ENCODE data around the gene PHLDA3.

GRCh38 chr1:201508809-201509208 lies 39.8 kb upstream of the PHLDA3 start:
- TF ChIP-seq, protein P1, sequence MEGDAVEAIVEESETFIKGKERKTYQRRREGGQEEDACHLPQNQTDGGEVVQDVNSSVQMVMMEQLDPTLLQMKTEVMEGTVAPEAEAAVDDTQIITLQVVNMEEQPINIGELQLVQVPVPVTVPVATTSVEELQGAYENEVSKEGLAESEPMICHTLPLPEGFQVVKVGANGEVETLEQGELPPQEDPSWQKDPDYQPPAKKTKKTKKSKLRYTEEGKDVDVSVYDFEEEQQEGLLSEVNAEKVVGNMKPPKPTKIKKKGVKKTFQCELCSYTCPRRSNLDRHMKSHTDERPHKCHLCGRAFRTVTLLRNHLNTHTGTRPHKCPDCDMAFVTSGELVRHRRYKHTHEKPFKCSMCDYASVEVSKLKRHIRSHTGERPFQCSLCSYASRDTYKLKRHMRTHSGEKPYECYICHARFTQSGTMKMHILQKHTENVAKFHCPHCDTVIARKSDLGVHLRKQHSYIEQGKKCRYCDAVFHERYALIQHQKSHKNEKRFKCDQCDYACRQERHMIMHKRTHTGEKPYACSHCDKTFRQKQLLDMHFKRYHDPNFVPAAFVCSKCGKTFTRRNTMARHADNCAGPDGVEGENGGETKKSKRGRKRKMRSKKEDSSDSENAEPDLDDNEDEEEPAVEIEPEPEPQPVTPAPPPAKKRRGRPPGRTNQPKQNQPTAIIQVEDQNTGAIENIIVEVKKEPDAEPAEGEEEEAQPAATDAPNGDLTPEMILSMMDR (IDR thresholded peaks at IDR 0.05; ENCODE audit: insufficient read depth, low read length), result no peak
- TF ChIP-seq POLR2AphosphoS5 (IDR thresholded peaks at IDR 0.05; ENCODE audit: low read depth) (no peak), REST (IDR thresholded peaks at IDR 0.05; ENCODE audit: insufficient replicate concordance, low read depth) (no peak)

Measured in HL-60 (cell line).